Effector memory CD4-positive, alpha-beta T cell (primary cell): ENCODE data around the gene SNTB2.
"Not testable (repeated sequence)": the region's sequence is repeated elsewhere in the genome, so short reads cannot be mapped to it uniquely, and the experiment has no call there.

ENCODE experiments used
- DNase-seq, 3 donors: peaks; one replicate each; pipeline ENCODE4 v3.0.0-alpha.2; 2020
- H3K27ac ChIP-seq: 2 replicates; pipeline ENCODE4 v1.7.0; 2013; ENCODE audit warnings: mild to moderate bottlenecking, low read length, moderate library complexity; ENCODE audit not compliant: insufficient read depth, poor library complexity, severe bottlenecking
- H3K27me3 ChIP-seq: replicated peaks from 2 replicates; pipeline ENCODE4 v1.7.0; 2013; ENCODE audit warnings: mild to moderate bottlenecking, low read length; ENCODE audit not compliant: insufficient read depth, control insufficient read depth, poor library complexity, severe bottlenecking
- H3K36me3 ChIP-seq: 2 replicates; pipeline ENCODE4 v1.7.0; 2013; ENCODE audit warnings: mild to moderate bottlenecking, low read length, moderate library complexity; ENCODE audit not compliant: control insufficient read depth, insufficient read depth
- H3K4me1 ChIP-seq: 2 replicates; pipeline ENCODE4 v1.7.0; 2013; ENCODE audit warnings: low read length, mild to moderate bottlenecking; ENCODE audit not compliant: control insufficient read depth, insufficient read depth, poor library complexity, severe bottlenecking
- H3K4me3 ChIP-seq: 2 replicates; pipeline ENCODE4 v1.7.0; 2013; ENCODE audit warnings: low read length, low read depth, mild to moderate bottlenecking; ENCODE audit not compliant: insufficient read depth, poor library complexity, severe bottlenecking
- H3K9me3 ChIP-seq: 2 replicates; pipeline ENCODE4 v1.7.0; 2013; ENCODE audit warnings: mild to moderate bottlenecking, low read length, moderate library complexity; ENCODE audit not compliant: control insufficient read depth
- total RNA-seq, 3 donors: gene quantifications; one replicate each; lab custom pipeline; 2026; lab: John Stamatoyannopoulos, UW

Gene SNTB2
- 44.3 to 47.4 (median 46.3) reads per million in 3 donors for total RNA-seq

DNA sequence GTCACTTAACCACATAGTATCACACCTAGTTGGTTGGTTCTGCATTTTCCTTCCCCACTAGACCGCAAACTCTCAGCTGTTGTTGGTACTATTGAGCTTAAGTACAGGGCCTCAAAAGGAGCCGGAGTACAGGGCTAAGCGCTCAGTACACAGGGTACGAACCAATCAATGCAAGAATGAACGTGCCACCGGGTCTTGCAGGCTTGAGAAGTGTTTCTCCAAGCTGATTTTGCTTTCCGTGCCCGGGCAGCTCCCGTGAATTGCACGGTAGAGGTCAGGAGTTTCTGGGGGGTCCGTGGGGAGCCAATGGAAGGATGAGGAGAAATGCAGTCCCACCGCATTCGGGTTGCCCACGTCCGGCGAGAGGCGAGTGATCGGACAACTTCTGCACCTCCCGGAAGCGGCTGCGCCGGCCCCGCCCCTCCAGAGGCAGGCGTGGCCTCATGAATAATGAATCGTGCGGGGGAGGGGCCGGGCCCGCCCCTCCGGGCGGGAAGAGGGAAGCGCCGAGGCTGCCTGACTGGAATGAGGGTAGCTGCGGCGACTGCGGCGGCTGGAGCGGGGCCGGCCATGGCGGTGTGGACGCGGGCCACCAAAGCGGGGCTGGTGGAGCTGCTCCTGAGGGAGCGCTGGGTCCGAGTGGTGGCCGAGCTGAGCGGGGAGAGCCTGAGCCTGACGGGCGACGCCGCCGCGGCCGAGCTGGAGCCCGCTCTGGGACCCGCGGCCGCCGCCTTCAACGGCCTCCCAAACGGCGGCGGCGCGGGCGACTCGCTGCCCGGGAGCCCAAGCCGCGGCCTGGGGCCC is at the start of gene SNTB2:
TSS of gene SNTB2 (plus strand) at position 523 of the 804 bp plus-strand sequence. CDS start at position 526, 3 bp downstream.
- Histone ChIP-seq H3K4me3 (peak within 1 kb of the TSS; percentile 80), H3K4me1 (peaks cover 24% of the 10 kb centered on the region), H3K27ac (peak within 1 kb of the TSS; percentile 70), H3K9me3 (no peaks in the 10 kb centered on the region), H3K27me3 (no peaks in the 10 kb centered on the region), H3K36me3 (no peaks in the 10 kb centered on the region)
- DNase-seq: peak; percentile 68 to 81 (median 75)

DNA sequence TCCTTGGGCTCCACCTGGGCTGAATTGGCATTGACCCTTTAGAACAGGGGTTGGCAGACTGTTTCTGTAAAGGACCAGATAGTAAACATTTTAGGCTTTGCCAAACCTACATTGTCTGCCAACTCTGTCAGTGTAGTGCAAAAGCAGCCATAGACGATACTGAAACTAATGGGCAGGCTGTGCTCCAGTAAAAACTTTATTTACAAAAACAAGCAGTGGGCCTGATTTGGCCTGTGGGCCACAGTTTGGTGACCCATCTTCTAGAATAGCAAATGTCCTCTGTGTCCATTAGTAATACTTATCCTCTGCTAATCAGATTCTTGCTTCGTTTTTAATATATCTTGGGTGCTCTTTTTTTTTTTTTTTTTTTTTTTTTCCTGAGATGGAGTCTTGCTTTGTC is 48.4 kb upstream of the SNTB2 start:
- peaks cover 4% of the 10 kb centered on the region for H3K4me1 ChIP-seq
- no peak overlapping the region for H3K4me3 ChIP-seq
- no peaks in the 10 kb centered on the region for H3K9me3 ChIP-seq
- peaks cover 50% of the 10 kb centered on the region for H3K36me3 ChIP-seq
- H3K27ac ChIP-seq: no peak overlapping the region
- no peak for DNase-seq
- no peaks in the 10 kb centered on the region for H3K27me3 ChIP-seq

DNA sequence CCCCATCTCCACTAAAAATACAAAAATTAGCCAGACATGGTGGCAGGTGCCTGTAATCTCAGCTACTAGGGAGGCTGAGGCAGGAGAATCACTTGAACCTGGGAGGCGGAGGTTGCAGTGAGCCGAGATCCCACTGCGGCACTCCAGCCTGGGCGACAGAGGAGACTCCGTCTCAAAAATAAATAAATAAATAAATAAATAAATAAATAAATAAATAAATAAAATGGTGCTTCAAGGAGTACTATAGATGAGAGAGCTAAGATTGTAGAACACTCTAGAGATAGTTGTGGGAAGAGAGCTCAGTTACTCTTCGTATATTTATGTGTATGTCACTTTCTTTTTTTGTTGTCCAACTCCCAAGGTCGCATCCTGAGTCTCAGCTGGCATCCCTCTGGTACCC is 47.5 kb upstream of the SNTB2 start:
- H3K36me3 ChIP-seq: peaks cover 53% of the 10 kb centered on the region
- not testable (repeated sequence) for DNase-seq, H3K9me3 ChIP-seq, H3K27ac ChIP-seq, H3K27me3 ChIP-seq, H3K4me1 ChIP-seq, H3K4me3 ChIP-seq

DNA sequence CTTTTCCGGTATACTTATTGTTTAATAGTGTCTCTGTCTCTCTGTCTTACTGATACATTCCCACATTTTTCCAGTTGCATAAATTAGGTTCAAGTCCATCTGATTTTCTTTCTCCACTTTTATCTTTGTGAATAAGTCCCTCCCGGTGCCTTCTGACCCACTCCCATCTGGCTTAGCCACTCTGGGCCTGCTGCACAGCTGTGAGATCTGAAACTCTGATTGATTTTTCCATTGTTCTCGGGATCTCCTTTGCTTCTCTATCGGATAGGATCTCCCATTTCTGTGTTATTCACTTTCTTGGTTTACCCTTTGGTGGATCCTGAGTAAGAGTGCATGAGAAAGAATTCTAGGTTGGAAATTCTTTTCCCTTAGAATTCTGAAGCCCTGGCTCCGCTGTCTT is 46.0 kb upstream of the SNTB2 start:
- no peak overlapping the region for H3K27ac ChIP-seq
- no peaks in the 10 kb centered on the region for H3K9me3 ChIP-seq
- peaks cover 57% of the 10 kb centered on the region for H3K36me3 ChIP-seq

DNA sequence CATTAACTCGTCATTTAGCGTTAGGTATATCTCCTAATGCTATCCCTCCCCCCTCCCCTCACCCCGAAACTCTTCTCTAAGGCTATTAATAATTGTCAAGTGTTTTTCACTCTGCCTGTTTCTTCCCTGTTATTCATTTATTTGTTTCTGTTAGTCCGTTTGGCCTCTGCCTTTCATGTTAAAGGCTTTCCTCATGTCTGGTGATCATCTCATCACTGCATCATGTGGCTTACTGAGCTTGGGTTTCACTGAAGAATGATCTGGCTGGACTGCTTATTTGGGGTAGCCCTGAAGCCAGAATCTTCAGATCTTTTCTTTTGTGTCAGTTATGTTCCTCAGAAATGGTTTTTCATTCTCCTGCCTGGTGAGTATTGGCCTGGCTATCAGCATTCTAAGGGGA is 45.0 kb upstream of the SNTB2 start:
- no peak overlapping the region for H3K27ac ChIP-seq
- no peak overlapping the region for H3K4me3 ChIP-seq
- H3K27me3 ChIP-seq: no peaks in the 10 kb centered on the region
- peaks cover 57% of the 10 kb centered on the region for H3K36me3 ChIP-seq
- H3K9me3 ChIP-seq: no peaks in the 10 kb centered on the region
- H3K4me1 ChIP-seq: no peaks in the 10 kb centered on the region
- no peak for DNase-seq

More for the DNA sequence above, 46.0 kb upstream of the SNTB2 start:
- Histone ChIP-seq H3K27me3 (no peaks in the 10 kb centered on the region), H3K4me1 (no peaks in the 10 kb centered on the region), H3K4me3 (no peak overlapping the region)
- DNase-seq: no peak

DNA sequence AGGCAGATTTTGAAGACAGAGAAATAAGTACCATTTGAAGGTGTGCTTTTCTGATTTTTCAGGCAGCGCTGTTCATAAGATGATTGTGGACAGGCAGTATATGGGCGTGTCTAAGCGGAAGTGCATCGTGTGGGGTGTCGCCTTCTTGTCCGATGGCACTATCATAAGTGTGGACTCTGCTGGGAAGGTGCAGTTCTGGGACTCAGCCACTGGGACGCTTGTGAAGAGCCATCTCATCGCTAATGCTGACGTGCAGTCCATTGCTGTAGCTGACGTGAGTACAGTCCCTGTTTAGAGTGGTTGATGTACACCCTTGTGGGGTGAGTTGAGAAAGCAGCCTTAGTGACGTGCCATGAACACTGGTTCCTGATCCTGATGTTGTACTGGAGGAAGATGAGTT is 43.8 kb upstream of the SNTB2 start:
- no peaks in the 10 kb centered on the region for H3K4me1 ChIP-seq
- peaks cover 54% of the 10 kb centered on the region for H3K36me3 ChIP-seq
- H3K27me3 ChIP-seq: no peaks in the 10 kb centered on the region
- no peak for DNase-seq
- no peak overlapping the region for H3K27ac ChIP-seq
- no peaks in the 10 kb centered on the region for H3K9me3 ChIP-seq
- no peak overlapping the region for H3K4me3 ChIP-seq

DNA sequence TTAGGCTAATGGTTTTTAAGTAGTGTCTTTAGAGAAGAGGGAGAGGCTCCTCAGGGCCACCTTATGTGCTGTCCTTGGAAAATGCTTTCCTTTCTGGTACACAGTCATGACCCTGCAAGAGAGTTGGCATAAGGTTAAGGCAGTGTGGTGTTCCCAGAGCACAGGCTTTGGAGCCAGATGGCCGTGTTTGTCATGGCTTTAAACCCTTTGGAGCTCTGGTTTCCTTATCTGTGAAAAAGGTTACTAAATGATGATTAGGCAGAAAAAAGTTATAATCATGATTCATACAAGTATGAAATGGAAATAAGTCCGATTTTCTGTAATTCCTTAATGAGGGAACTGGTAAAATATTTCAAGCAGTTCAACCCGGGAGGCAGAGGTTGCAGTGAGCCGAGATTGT is 41.3 kb upstream of the SNTB2 start:
- Histone ChIP-seq H3K9me3 (no peaks in the 10 kb centered on the region), H3K4me3 (no peak overlapping the region), H3K27me3 (no peaks in the 10 kb centered on the region), H3K36me3 (peaks cover 38% of the 10 kb centered on the region), H3K4me1 (no peaks in the 10 kb centered on the region), H3K27ac (no peak overlapping the region)
- no peak for DNase-seq

DNA sequence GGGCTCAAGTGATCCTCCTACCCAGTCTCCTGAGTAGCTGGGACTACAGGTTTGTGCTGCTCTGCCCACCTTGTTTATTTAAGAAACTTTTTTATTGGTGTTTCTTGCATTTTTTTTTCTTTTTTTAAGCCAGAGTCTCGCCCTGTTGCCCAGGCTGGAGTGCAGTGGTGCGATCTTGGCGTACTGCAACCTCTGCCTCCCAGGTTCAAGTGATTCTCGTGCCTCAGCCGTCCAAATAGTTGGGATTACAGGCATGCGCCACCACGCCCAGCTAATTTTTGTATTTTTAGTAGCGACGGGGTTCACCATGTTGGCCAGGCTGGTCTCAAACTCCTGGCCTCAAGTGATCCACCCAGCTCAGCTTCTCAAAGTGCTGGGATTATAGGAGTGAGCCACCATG is 37.3 kb upstream of the SNTB2 start:
- H3K4me3 ChIP-seq, DNase-seq, H3K4me1 ChIP-seq, H3K27me3 ChIP-seq, H3K27ac ChIP-seq, H3K9me3 ChIP-seq: not testable (repeated sequence)
- H3K36me3 ChIP-seq: peaks cover 32% of the 10 kb centered on the region

DNA sequence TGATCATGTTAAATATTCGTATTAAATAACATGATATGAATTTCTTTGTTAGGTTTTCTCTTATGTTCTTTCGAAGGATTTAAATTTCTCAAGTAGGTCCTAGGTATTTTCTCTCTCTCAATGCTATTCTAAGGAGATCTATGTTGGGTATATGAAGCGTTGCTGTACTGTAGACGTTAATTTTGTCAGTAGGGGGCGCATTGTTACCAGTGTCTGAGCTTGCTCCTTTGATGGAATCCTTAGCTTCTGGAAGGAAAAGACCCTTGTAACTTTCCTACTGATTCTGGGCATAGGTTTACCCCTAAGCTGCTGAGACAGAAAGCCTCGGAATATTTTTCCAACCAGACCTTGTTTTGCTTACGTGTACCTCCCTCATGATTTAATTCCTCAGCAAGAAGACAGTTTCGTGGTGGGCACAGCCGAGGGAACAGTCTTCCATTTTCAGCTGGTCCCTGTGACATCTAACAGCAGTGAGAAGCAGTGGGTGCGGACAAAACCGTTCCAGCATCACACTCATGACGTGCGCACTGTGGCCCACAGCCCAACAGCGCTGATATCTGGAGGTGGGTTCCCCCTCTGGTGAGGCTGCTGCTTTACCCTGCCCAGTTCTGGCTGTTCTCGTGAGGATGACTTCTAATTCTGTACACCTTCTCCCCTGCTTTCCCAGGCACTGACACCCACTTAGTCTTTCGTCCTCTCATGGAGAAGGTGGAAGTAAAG is 36.7 kb upstream of the SNTB2 start:
- Histone ChIP-seq H3K9me3 (no peaks in the 10 kb centered on the region), H3K27ac (no peak overlapping the region), H3K36me3 (peaks cover 36% of the 10 kb centered on the region), H3K4me3 (no peak overlapping the region), H3K4me1 (no peaks in the 10 kb centered on the region), H3K27me3 (no peaks in the 10 kb centered on the region)
- peak in 2 of 3 donors; percentile 15 to 44 for DNase-seq

DNA sequence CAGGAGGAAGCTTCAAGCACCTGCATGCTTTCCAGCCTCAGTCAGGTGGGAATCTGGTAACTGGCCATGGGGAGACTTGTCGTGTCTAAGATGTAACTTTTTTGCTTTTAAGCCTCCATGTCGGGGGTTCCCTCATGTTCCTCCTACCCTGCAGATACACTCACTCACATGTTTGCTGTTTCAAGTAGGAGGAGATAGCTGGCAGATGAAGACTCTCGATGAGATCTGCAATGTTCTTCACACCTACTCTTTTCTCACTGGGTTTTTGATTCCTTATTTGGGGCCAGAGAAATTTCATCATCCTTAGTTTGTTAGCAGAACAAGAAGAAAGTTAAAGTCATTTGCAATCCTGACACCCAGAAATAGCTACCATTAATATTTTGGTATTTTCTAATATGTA is 29.8 kb upstream of the SNTB2 start:
- DNase-seq: no peak
- H3K4me1 ChIP-seq: no peaks in the 10 kb centered on the region
- no peaks in the 10 kb centered on the region for H3K9me3 ChIP-seq
- no peaks in the 10 kb centered on the region for H3K27me3 ChIP-seq
- no peak overlapping the region for H3K27ac ChIP-seq
- peaks cover 65% of the 10 kb centered on the region for H3K36me3 ChIP-seq
- no peak overlapping the region for H3K4me3 ChIP-seq
